Measurements from ENCODE around the gene PSAP. TPM values are rescaled to one million over a fixed set of nuclear protein-coding genes. Genes with fewer than 3 reads are reported as not detected.
"Not testable (repeated sequence)": the region's sequence is repeated elsewhere in the genome, so short reads cannot be mapped to it uniquely, and the experiment has no call there.

Gene PSAP
- 100 to 1,000 TPM; 520 to 743 (median 570) TPM for total RNA-seq
- long read RNA-seq, transcript PSAP-202 (14 exons, 2,872 nt), result major isoform, 156 of 224 reads
- long read RNA-seq, partial matches to known transcripts, result 62 of 224 reads
- long read RNA-seq, other reads (novel, unspliced or antisense), result 6 of 224 reads

DNA sequence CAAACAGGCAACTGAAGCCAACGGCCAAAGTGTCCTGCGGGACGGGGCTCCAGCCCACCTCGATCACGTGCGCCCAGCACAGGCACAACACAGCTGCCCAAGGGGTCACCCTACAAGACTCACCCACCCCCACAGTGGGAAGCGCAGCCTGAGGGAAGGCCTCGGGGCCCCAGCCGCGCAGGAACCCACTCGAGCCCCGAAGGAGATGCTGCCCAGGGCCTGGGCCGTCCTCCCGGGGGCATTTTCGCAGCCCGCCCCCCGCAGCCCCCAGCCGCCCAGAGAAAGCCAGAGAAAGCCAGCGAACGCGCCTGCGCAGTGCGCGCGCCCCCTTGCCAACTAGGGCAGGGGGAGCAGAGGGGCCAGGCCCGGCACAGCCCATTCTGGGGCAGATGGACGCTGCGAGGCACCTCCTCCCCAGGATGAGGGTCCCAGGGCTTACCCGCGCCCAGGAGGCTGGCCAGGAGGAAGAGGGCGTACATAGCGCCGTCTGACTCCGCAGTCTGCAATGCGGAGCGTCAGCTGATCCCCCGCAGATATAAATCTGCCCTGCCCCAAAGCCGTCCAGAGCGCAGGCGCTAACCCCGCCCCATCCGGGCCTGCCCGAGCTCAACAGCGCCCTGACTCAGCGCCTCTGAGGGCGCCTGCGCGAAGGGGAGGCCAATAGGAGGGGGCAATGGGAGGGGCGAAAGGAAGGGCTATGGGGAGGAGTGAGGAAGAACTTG, at the start of gene PSAP:
TSS of gene PSAP (minus strand) at position 509 of the 722 bp plus-strand sequence. CDS start at position 479, 30 bp downstream.
- peak within 1 kb of the TSS; percentile 91 to 95 (median 93) for H3K4me3 ChIP-seq
- intact Hi-C loops (cut with DNase I), result no loop called here
- no peaks in the 10 kb centered on the region for H3K9me3 ChIP-seq
- 0% methylated on average over 21 of the region's 49 CpGs for WGBS (ENCODE audit: insufficient coverage, low coverage, low lambda C conversion rate, missing lambda C conversion rate)
- no peaks in the 10 kb centered on the region for H3K36me3 ChIP-seq
- DNase-seq (peak; percentile 99 to 100 (median 99)), ATAC-seq (peak; percentile 95 to 98 (median 96))
- H3K27me3 ChIP-seq, result no peaks in the 10 kb centered on the region
- peaks cover 0 to 39% (median 5%) of the 10 kb centered on the region in 4 donors for H3K4me1 ChIP-seq
- TF ChIP-seq CTCF (IDR thresholded peaks at IDR 0.05) (no peak), POLR2A (IDR thresholded peaks at IDR 0.05) (peak; percentile 99)
- peak within 1 kb of the TSS; percentile 97 to 98 (median 98) for H3K27ac ChIP-seq

- no CpG with 5 or more reads among the region's 14 CpGs for WGBS (ENCODE audit: insufficient coverage, low coverage, low lambda C conversion rate, missing lambda C conversion rate)
- intact Hi-C loops (cut with DNase I), result no loop called here
Observed at GRCh38 chr10:71900441-71901180, 49.6 kb upstream of the PSAP start.

GRCh38 chr10:71899665-71900412, 48.8 kb upstream of the PSAP start:
- DNase-seq (peak in 1 of 3 donors; percentile 42), ATAC-seq (no peak)
- H3K9me3 ChIP-seq, result no peaks in the 10 kb centered on the region
- no peaks in the 10 kb centered on the region for H3K36me3 ChIP-seq
- no peak overlapping the region for H3K4me3 ChIP-seq
- H3K27ac ChIP-seq, result no peak overlapping the region
- WGBS (ENCODE audit: insufficient coverage, low coverage, low lambda C conversion rate, missing lambda C conversion rate), result 57% methylated on average over 2 of the region's 3 CpGs
- intact Hi-C loops (cut with DNase I), result loop anchor here (10.0 kb wide), 2 partner anchors 85 to 145 kb away; no protein-coding TSS in a partner anchor
- TF ChIP-seq POLR2A (IDR thresholded peaks at IDR 0.05) (no peak), CTCF (IDR thresholded peaks at IDR 0.05) (no peak)
- no peaks in the 10 kb centered on the region for H3K27me3 ChIP-seq
- no peaks in the 10 kb centered on the region for H3K4me1 ChIP-seq

More at GRCh38 chr10:71900441-71901180, 49.6 kb upstream of the PSAP start:
- Histone ChIP-seq H3K36me3 (no peaks in the 10 kb centered on the region), H3K9me3 (no peaks in the 10 kb centered on the region), H3K4me1 (no peaks in the 10 kb centered on the region), H3K4me3 (no peak overlapping the region), H3K27ac (no peak overlapping the region), H3K27me3 (no peaks in the 10 kb centered on the region)
- ATAC-seq (no peak), DNase-seq (peak in 1 of 3 donors; percentile 32)
- no peak for TF ChIP-seq CTCF (IDR thresholded peaks at IDR 0.05)
- TF ChIP-seq POLR2A (IDR thresholded peaks at IDR 0.05), result no peak

GRCh38 chr10:71898346-71898745, 47.3 kb upstream of the PSAP start:
- H3K4me3 ChIP-seq, H3K27me3 ChIP-seq, H3K36me3 ChIP-seq, ATAC-seq, H3K27ac ChIP-seq, H3K4me1 ChIP-seq, H3K9me3 ChIP-seq: not testable (repeated sequence)
- intact Hi-C loops (cut with DNase I), result loop anchor here (10.0 kb wide), 2 partner anchors 84 to 146 kb away; no protein-coding TSS in a partner anchor
- WGBS (ENCODE audit: insufficient coverage, low coverage, low lambda C conversion rate, missing lambda C conversion rate), result 90% methylated on average over 5 of the region's 5 CpGs
- DNase-seq, result peak in 1 of 3 donors; percentile 3

Data from right lobe of liver (tissue), 6 donors.